Fibroblast of lung (primary cell): ENCODE results near the gene ZNF672. TPM values are rescaled to one million over a fixed set of nuclear protein-coding genes. Genes with fewer than 3 reads are reported as not detected.

Experiments used
- DNase-seq, 2 donors: peaks; one replicate each; pipeline versions ENCODE4 v3.0.0 to v3.0.0-alpha.2; 2010; ENCODE audit warnings: low read depth in 2 of 2
- H2AFZ ChIP-seq: 2 replicates; pipeline ENCODE4 v1.5.1; 2012; ENCODE audit warnings: low read length, control low read depth, inconsistent platforms
- H3K27ac ChIP-seq: 2 replicates; pipeline ENCODE4 v1.5.1; 2011; ENCODE audit warnings: low read length, control low read depth; ENCODE audit not compliant: insufficient read depth
- H3K27me3 ChIP-seq: 2 replicates; pipeline ENCODE4 v1.5.1; 2011; ENCODE audit warnings: mild to moderate bottlenecking, low read length; ENCODE audit not compliant: control insufficient read depth, insufficient read depth
- H3K36me3 ChIP-seq: 2 replicates; pipeline ENCODE4 v1.5.1; 2011; ENCODE audit warnings: low read length; ENCODE audit not compliant: control insufficient read depth, insufficient read depth
- H3K4me1 ChIP-seq: 2 replicates; pipeline ENCODE4 v1.5.1; 2011; ENCODE audit warnings: low read length; ENCODE audit not compliant: control insufficient read depth, insufficient read depth; ENCODE audit errors: extremely low read depth
- H3K4me2 ChIP-seq: 2 replicates; pipeline ENCODE4 v1.5.1; 2011; ENCODE audit warnings: low read length, control low read depth; ENCODE audit not compliant: insufficient read depth; ENCODE audit errors: extremely low read depth
- H3K4me3 ChIP-seq, 4 experiments: fragments of 200-600 bp in 1 of 4; sonication (generic) in 1 of 4; replicated peaks in 1 of 4; 2 replicates each; pipeline ENCODE4 v1.5.1; 2011 to 2016; ENCODE audit warnings: low read length in 4 of 4, low read depth in 3 of 4, mild to moderate bottlenecking in 3 of 4, control low read depth in 2 of 4, inconsistent platforms in 1 of 4, mixed read lengths in 1 of 4; ENCODE audit not compliant: insufficient read depth in 1 of 4; ENCODE audit errors: control extremely low read depth in 1 of 4
- H3K79me2 ChIP-seq: 2 replicates; pipeline ENCODE4 v1.5.1; 2012; ENCODE audit warnings: mild to moderate bottlenecking, low read length, inconsistent platforms; ENCODE audit not compliant: control insufficient read depth, insufficient read depth
- H3K9ac ChIP-seq: 2 replicates; pipeline ENCODE4 v1.5.1; 2011; ENCODE audit warnings: mild to moderate bottlenecking, low read length, control low read depth; ENCODE audit not compliant: insufficient read depth
- H3K9me3 ChIP-seq: 2 replicates; pipeline ENCODE4 v1.5.1; 2012; ENCODE audit warnings: low read depth, low read length; ENCODE audit not compliant: control insufficient read depth, insufficient read depth
- H4K20me1 ChIP-seq: 2 replicates; pipeline ENCODE4 v1.5.1; 2011; ENCODE audit warnings: low read length; ENCODE audit not compliant: control insufficient read depth, insufficient read depth; ENCODE audit errors: extremely low read depth
- CTCF ChIP-seq, 2 donors: IDR thresholded peaks in 1 of 2; conservative IDR thresholded peaks in 1 of 2; 1 replicate in 1 of 2; 2 replicates in 1 of 2; pipeline ENCODE4 v1.5.1; 2011 to 2012; ENCODE audit warnings: low read length in 2 of 2, control low read depth in 1 of 2, inconsistent platforms in 1 of 2, low read depth in 1 of 2, mild to moderate bottlenecking in 1 of 2
- EZH2 ChIP-seq: IDR thresholded peaks from 2 replicates; pipeline ENCODE4 v1.5.1; 2012; ENCODE audit warnings: low read length, control low read depth, mild to moderate bottlenecking; ENCODE audit errors: missing control alignments
- polyA plus RNA-seq, 2 donors: library from polyadenylated mRNA; depleted of rRNA in 1 of 2; stranded (reverse) in 1 of 2; unstranded in 1 of 2; fragments of >200 nt; gene quantifications; 2 replicates each; pipeline ENCODE4 v1.2.1, GENCODE V29; 2011 to 2012; ENCODE audit warnings: missing spikeins in 1 of 2
- total RNA-seq: library from RNA; depleted of rRNA; stranded (reverse); fragments of >200 nt; gene quantifications from 2 replicates; pipeline ENCODE4 v1.2.1, GENCODE V29; 2014

The ZNF672 gene
- total and polyA plus RNA-seq, 2 donors (not counting 1 experiment from before 2014, with no cell fraction given): 10.3 to 15.5 TPM

GRCh38 chr1:248804771-248805681 is 33.0 kb upstream of the ZNF672 start:
- Histone ChIP-seq H3K9ac (no peak overlapping the region), H3K36me3 (no peaks in the 10 kb centered on the region), H3K9me3 (no peaks in the 10 kb centered on the region), H3K27ac (no peak overlapping the region), H3K4me1 (no peaks in the 10 kb centered on the region), H3K79me2 (no peaks in the 10 kb centered on the region), H3K4me3 (no peak overlapping the region), H3K27me3 (no peaks in the 10 kb centered on the region), H3K4me2 (no peak overlapping the region), H2AFZ (no peak overlapping the region), H4K20me1 (no peaks in the 10 kb centered on the region)
- TF ChIP-seq CTCF (conservative IDR thresholded peaks at IDR 0.05 in 1 of 2, IDR thresholded peaks at IDR 0.05 in 1 of 2; ENCODE audit: low read depth in 1 of 2, low read length in 2 of 2): no peak
- TF ChIP-seq EZH2: no peak
- DNase-seq: no peak

GRCh38 chr1:248805876-248806275 is 32.1 kb upstream of the ZNF672 start:
- no peak overlapping the region for H3K27ac ChIP-seq
- H3K4me3 ChIP-seq: no peak overlapping the region
- peaks cover 5% of the 10 kb centered on the region for H3K4me1 ChIP-seq
- H3K9me3 ChIP-seq: no peaks in the 10 kb centered on the region
- H2AFZ ChIP-seq: no peak overlapping the region
- H4K20me1 ChIP-seq: no peaks in the 10 kb centered on the region
- H3K79me2 ChIP-seq: no peaks in the 10 kb centered on the region
- no peak overlapping the region for H3K9ac ChIP-seq
- no peak for DNase-seq
- no peaks in the 10 kb centered on the region for H3K27me3 ChIP-seq
- no peak overlapping the region for H3K4me2 ChIP-seq
- H3K36me3 ChIP-seq: no peaks in the 10 kb centered on the region
- TF ChIP-seq EZH2: no peak
- no peak for TF ChIP-seq CTCF (conservative IDR thresholded peaks at IDR 0.05 in 1 of 2, IDR thresholded peaks at IDR 0.05 in 1 of 2; ENCODE audit: low read depth in 1 of 2, low read length in 2 of 2)

GRCh38 chr1:248807067-248807737 is 30.8 kb upstream of the ZNF672 start:
- Histone ChIP-seq H3K27ac (no peak overlapping the region), H3K27me3 (no peaks in the 10 kb centered on the region), H3K9ac (no peak overlapping the region), H3K4me3 (no peak overlapping the region), H2AFZ (no peak overlapping the region), H3K36me3 (peaks cover 6% of the 10 kb centered on the region), H3K79me2 (no peaks in the 10 kb centered on the region), H3K4me1 (peaks cover 8% of the 10 kb centered on the region), H3K9me3 (no peaks in the 10 kb centered on the region), H3K4me2 (no peak overlapping the region), H4K20me1 (no peaks in the 10 kb centered on the region)
- no peak for TF ChIP-seq EZH2
- TF ChIP-seq CTCF (conservative IDR thresholded peaks at IDR 0.05 in 1 of 2, IDR thresholded peaks at IDR 0.05 in 1 of 2; ENCODE audit: low read depth in 1 of 2, low read length in 2 of 2): peak; percentile 61 to 72
- DNase-seq: peak in 1 of 2 donors; percentile 43
